WERI-Rb-1 (cell line): ENCODE results near the gene PLCH1.

Experiments
- DNase-seq: peaks from one replicate; pipeline ENCODE4 v3.0.0-alpha.2; 2020
- H3K27ac ChIP-seq: fragments of 250-450 bp; sonication (Bioruptor Pico); 2 replicates; pipeline ENCODE4 v1.5.1; 2020; ENCODE audit warnings: mild to moderate bottlenecking, moderate library complexity
- H3K27me3 ChIP-seq: fragments of 250-450 bp; sonication (Bioruptor Pico); 2 replicates; pipeline ENCODE4 v1.5.1; 2021; ENCODE audit warnings: mild to moderate bottlenecking, low read depth, moderate library complexity; ENCODE audit not compliant: insufficient read depth, severe bottlenecking
- H3K36me3 ChIP-seq: fragments of 250-450 bp; sonication (Bioruptor Pico); 2 replicates; pipeline ENCODE4 v1.5.1; 2020; ENCODE audit warnings: mild to moderate bottlenecking, moderate library complexity
- H3K4me3 ChIP-seq: 2 replicates; pipeline ENCODE4 v1.5.1; 2011; ENCODE audit warnings: low read depth, mild to moderate bottlenecking, control low read depth, low read length
- H3K9me3 ChIP-seq: fragments of 250-450 bp; sonication (Bioruptor Pico); 2 replicates; pipeline ENCODE4 v1.5.1; 2021; ENCODE audit warnings: mild to moderate bottlenecking, moderate library complexity; ENCODE audit not compliant: severe bottlenecking
- TF ChIP-seq, protein P1 (sequence below): IDR thresholded peaks from 2 replicates; pipeline ENCODE4 v1.5.1; 2011; ENCODE audit warnings: low read depth, mild to moderate bottlenecking, control low read depth, inconsistent platforms, low read length

PLCH1 gene

DNA sequence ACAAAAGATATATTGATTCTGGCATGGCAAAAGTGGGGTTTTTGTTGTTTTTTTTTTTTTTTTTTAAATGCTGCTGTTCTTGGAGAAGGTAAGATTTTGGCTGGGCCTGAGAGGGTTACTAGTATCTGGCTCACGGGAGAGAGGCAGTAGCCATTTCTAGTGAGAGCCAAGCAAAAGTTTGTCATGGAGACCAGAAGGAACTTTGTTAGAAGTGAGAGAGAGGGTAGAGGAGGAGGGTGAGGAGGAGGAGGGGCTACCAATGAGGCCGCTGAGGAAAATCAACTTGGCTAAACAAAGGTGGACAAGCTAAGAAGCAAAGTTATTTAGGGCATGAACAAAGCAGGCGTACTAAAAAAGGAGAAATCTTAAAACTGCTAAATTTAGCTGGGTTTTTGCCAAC lies 402.5 kb downstream of the PLCH1 start:
- DNase-seq = no peak
- Histone ChIP-seq H3K27me3 (no peaks in the 10 kb centered on the region), H3K36me3 (no peaks in the 10 kb centered on the region), H3K27ac (no peak overlapping the region), H3K9me3 (no peaks in the 10 kb centered on the region), H3K4me3 (no peak overlapping the region)
- TF ChIP-seq, protein P1, sequence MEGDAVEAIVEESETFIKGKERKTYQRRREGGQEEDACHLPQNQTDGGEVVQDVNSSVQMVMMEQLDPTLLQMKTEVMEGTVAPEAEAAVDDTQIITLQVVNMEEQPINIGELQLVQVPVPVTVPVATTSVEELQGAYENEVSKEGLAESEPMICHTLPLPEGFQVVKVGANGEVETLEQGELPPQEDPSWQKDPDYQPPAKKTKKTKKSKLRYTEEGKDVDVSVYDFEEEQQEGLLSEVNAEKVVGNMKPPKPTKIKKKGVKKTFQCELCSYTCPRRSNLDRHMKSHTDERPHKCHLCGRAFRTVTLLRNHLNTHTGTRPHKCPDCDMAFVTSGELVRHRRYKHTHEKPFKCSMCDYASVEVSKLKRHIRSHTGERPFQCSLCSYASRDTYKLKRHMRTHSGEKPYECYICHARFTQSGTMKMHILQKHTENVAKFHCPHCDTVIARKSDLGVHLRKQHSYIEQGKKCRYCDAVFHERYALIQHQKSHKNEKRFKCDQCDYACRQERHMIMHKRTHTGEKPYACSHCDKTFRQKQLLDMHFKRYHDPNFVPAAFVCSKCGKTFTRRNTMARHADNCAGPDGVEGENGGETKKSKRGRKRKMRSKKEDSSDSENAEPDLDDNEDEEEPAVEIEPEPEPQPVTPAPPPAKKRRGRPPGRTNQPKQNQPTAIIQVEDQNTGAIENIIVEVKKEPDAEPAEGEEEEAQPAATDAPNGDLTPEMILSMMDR = no peak

DNA sequence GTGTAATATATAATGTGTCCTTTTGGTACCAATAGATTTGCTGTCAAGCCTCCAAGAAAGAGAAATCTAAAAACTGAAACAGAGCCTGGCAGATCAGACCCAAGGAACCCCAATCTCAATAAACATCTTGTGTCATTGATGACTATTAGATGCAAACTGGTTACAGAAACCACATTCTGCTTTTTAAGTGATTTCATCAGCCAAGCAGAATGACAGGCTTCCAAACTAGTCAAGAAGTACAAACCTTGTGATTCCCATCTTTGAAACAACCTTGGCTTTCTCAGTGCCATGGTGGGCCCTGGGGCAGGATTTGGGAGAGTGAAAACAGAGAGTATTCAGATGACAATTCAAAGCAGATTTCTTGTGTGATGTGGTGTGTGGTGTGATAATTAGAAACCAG lies 405.8 kb downstream of the PLCH1 start:
- H3K36me3 ChIP-seq = no peaks in the 10 kb centered on the region
- TF ChIP-seq, protein P1 = no peak
- H3K27ac ChIP-seq = no peak overlapping the region
- no peaks in the 10 kb centered on the region for H3K27me3 ChIP-seq
- H3K9me3 ChIP-seq = no peaks in the 10 kb centered on the region
- H3K4me3 ChIP-seq = no peak overlapping the region
- DNase-seq = no peak

DNA sequence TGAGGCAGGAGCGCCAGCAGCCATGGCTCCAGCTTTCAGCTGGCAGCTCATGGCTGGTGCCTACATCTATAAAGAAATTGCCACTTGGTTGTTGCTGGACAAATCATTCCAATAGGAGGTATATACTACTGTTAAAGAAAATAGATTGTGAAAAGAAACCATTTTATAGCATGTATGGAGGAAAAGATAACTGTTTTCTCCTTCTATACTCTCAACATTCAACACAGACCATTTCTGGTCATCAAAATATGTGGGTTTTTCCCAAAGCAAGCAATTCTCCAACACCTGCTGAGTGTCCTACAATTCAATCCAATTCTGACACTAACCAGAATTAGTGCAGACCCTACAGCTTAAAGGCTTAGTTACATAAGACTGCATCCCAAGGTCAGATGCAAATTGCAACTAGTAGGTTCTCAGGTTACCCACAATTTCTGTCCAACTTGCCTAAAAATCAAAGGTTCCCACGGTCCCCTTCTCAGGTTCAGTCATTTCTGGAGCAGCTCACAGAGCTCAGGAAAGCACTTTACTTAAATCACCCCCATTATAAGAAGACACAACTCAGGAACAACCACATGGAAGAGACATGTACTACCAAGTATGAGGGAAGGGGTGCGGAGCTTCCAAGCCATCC lies 409.0 kb downstream of the PLCH1 start:
- no peak overlapping the region for H3K4me3 ChIP-seq
- DNase-seq = no peak
- H3K27me3 ChIP-seq = no peaks in the 10 kb centered on the region
- TF ChIP-seq, protein P1 = no peak
- no peak overlapping the region for H3K27ac ChIP-seq
- H3K9me3 ChIP-seq = no peaks in the 10 kb centered on the region
- H3K36me3 ChIP-seq = no peaks in the 10 kb centered on the region

DNA sequence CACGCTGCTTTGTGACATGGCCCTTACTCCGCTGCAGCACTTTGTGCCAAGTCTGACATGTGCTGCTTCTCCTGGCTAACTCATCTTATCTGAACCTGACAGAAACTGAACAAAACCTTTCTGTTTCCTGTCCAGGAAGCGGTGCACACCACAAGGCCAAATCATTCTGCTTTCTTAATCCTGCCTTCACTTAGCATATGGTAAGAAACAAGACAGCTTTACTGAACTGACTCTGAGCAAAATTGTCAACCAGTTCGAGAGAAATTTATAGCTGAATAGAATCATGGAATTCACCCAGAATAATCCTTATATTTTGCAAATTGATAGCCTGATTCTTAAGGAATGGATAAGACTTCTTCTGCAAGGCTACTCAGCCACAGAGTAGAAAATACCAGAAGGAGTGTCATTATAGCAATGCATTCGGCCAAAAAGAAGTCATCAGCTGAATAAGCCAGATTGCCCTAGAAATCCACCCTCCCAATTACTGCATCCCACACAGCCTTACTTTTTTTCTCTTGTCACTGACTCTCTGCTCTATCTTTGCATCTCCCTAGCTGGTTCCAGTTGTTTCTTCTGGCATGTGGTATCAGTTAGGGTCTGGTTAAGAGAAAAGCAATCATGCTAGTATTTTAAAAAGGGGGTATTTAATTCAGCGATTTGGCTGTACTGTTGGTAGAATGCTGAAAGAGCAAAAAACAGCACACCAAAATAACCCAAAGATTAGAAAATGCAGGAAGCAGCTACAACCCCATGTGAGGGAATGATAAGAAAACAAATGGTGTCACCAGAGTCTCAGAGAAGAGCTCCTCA lies 409.8 kb downstream of the PLCH1 start:
- no peaks in the 10 kb centered on the region for H3K27me3 ChIP-seq
- DNase-seq = no peak
- no peaks in the 10 kb centered on the region for H3K36me3 ChIP-seq
- H3K4me3 ChIP-seq = no peak overlapping the region
- H3K27ac ChIP-seq = no peak overlapping the region
- TF ChIP-seq, protein P1 = no peak
- H3K9me3 ChIP-seq = no peaks in the 10 kb centered on the region

DNA sequence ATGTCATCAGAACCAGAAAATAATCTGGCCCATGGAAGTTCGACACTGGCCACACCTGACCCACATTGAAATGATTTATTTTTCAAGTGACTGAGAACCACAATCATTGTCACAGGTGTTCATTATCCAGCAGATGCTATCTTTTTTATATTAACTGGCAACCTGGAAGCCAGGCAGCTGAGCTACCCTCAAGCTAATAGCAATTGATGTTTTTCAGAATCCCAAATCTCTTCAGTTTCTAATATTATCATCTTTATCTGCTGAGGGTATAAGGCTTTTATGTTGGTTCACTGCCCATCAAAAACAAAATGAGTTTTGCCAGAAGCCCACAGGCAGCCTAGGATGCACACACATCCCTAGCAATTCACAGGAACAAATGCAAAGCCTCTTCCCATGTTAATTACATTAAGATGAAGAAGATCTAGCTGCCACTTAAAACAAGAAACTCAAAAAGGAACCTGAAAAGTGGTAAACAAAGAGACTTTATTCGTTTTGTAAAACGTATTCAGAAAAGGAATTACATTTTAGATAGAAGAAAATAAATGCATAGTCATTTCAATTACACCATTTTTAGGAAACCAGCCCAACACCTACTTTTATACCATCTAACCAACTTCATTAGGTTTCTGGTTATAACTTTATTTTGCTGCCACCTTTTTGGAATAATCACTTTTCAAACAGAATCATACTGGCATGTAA lies 410.5 kb downstream of the PLCH1 start:
- no peaks in the 10 kb centered on the region for H3K9me3 ChIP-seq
- no peak overlapping the region for H3K4me3 ChIP-seq
- no peaks in the 10 kb centered on the region for H3K27me3 ChIP-seq
- TF ChIP-seq, protein P1 = no peak
- H3K36me3 ChIP-seq = no peaks in the 10 kb centered on the region
- DNase-seq = no peak
- no peak overlapping the region for H3K27ac ChIP-seq
